HG02798 (cell line): ENCODE results near the gene CCDC157.

Source experiments
- ATAC-seq: cut with Tn5 transposase; IDR thresholded peaks from one replicate; pipeline ENCODE4 v1.9.1; 2021; ENCODE audit warnings: mild to moderate bottlenecking; ENCODE audit not compliant: unreplicated experiment, poor library complexity

The CCDC157 gene

DNA sequence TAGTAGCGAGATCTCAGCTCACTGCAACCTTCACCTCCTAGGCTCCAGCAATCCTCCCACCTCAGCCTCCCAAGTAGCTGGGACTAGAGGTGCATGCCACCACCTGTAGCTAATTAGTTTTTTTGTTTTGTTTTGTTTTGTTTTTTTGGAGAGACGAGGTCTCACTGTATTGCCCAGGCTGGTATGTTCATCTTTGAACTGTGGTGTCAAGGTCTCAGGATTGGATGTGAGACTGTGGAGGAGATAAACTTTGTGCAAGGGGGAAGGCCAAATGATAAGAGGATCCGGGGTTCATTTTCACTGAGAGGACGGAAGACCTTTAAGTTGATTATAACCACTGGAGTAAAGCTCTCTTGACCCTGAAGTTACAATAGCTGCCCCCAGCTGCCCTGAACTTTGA lies 48.9 kb downstream of the CCDC157 start:
- no peak for ATAC-seq

DNA sequence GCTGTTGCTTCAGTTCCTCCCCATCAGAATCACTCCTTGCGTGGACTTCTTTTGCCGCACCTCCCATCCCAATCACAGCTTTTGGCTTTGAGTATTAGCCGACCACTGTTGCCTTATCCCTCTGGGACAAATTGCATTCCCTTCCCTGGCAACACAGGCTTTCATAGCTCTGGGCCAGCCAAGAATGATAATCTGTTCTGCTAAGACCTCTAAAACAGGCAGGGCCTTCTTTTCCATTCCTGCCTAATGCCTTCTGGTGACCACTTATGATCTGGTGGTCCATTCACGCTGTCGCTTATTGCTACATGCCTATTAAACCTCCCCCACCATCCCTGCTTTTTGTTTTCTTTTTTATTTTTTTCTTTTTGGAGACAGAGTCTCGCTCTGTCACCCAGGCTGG lies 49.6 kb downstream of the CCDC157 start:
- ATAC-seq: no peak

GRCh38 chr22:30408388-30409102 lies 51.7 kb downstream of the CCDC157 start:
- ATAC-seq: no peak

- ATAC-seq: no peak
Observed at GRCh38 chr22:30411780-30412179, 55.0 kb downstream of the CCDC157 start.

GRCh38 chr22:30413001-30413400 lies 56.2 kb downstream of the CCDC157 start:
- ATAC-seq: no peak

DNA sequence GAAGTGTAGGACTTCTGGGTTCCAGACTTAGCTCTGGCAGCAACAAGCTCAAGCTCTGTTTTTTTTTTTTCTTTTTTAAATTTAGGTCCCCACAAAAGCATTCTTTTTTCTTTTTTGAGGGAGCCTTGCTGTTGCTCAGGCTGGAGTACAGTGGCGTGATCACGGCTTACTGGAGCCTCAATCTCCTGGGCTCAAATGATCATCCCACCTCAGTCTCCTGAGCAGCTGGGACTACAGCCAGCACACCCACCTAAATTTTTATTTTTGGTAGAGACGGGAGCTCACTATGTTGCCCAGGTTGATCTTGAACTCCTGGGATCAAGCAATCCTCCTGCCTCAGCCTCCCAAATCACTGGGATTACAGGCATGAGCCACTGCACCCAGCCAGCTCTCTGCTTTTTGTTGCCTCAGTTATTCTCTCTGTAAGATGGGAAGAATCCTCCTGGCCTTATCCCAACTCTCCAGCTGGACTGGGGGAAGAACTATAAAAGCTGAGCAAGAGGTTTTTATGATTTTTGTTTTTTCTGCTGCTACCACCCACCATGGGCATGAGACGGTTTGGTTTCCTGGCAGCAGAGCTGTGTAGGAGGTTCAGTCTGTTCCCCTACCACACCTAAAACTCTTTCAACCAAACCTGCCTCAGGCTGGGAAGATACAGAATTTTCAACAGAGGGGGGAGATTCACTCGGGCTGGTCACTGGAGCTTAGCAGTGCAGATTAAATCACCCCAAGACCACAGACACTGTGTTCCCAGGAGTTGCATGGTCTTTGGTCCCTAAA lies 57.1 kb downstream of the CCDC157 start:
- ATAC-seq: no peak

GRCh38 chr22:30414525-30415047 lies 57.8 kb downstream of the CCDC157 start:
- ATAC-seq: no peak

DNA sequence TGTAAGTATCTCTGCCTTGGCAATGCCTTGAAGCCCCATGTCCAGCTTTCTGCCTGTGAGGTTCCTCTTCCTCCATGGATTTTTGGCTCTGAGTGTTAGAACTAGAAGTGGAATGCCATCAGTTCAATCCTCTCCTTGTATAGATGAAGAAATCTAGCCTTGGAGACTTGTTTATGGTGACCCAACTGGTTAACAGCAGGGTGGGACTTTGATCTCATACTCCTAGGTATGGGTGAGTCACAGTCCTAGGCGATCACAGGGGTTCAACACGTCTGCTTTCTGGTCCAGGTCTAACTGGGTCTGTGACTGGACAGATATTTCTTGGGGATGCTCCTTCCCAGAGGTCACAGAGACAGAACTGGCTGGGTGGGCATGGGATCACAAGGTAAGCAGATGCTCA lies 59.6 kb downstream of the CCDC157 start:
- no peak for ATAC-seq

DNA sequence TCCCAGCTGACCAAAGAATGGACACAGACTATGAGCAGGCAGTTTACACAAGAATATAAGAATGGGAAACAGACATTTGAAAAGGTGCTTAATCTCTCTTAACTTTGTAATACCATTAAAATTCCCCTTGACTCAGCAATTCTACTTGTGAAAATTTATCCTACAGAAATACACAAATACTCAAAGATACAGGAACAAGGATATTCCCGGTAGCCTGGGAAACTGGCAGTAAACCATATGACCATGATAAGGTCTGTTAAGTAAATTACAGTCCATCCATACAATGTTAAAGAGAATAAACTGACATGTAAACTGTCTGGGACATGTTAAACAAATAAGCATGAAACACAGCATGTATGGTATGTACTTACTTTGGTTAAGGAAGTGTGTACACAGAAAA lies 60.0 kb downstream of the CCDC157 start:
- ATAC-seq: no peak

- ATAC-seq: no peak
Observed at GRCh38 chr22:30420347-30421125, 63.7 kb downstream of the CCDC157 start.

- no peak for ATAC-seq
Observed at GRCh38 chr22:30421695-30422480, 65.1 kb downstream of the CCDC157 start.

DNA sequence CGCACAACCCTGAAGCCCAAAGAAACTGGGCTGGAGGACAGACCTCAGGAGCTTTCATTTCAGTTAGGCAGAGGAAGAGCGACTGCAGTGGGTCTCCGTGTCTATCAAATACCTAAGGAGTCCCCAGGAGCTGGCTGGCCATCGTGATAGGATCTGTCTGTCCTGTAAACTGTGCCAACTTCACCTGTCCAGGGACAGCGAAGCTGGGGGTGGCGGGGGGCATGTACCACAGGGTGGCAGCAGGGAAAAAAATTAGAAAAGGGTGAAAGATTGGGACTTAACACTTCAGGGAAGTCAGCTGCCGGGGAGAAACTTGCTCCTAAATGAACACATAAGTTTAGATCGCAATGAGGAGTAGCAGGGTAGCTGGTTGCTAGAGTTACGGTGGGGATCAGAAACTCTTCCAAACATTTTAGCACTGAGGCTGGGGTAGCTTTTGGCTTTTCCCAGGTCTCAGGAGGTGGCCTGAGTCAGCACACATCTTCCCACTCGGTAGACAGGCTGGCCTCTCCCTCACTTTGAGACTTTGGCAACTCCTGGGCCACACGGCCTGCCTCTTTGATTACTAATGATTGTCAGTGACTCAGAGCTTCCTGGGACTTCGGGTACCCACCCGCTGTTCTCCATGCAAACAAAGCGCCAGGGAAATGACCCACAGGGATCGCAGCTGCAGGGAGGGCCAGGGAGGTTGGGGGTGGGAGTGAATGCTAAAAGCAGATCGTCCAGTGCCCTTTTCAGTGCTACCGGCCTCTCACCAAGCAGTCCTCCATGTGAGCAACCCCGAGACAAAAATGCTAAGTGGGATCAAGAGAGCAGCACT lies 65.9 kb downstream of the CCDC157 start:
- no peak for ATAC-seq

- ATAC-seq: peak; percentile 27
Observed at GRCh38 chr22:30423301-30423958, 66.6 kb downstream of the CCDC157 start.

GRCh38 chr22:30423959-30424533 lies 67.2 kb downstream of the CCDC157 start:
- peak; percentile 89 for ATAC-seq

DNA sequence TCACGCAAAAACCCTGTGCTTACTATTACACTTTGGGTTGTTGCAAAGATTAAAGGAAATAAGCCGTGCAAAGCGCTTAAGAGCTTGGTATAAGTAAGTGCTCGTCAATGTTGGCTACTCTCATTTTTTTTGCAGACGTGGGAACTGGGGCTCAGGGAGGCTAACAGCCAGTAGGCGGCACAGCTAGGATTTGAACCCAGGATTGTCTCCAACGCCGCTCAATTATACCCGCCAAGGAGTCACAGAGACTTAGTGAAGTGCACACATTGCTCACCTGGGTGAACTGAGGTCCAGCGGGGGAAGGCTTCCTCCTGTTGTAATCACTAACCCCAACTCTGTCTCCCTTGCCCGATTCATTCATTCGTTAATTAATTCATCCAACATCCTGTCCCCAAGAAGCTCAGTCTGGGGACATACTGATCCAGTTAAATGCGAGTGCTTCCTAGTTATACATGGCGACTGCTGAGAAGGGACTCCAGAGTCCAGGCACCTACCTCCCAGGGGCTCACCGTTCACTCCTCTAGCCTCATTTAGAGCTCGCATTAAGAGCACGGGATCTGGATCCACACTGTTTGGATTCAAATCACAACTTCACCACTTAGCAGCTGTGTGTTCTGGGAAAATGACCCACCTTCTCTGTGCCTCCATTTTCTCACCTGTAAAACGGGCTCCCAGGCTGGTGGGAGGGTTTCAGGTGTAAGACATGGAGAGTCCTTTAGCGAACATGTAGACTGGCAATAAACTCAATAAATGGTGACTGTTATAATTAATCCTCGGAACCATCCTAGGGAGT lies 67.9 kb downstream of the CCDC157 start:
- no peak for ATAC-seq

- ATAC-seq: no peak
Observed at GRCh38 chr22:30425327-30425615, 68.5 kb downstream of the CCDC157 start.

GRCh38 chr22:30425616-30426387 lies 69.0 kb downstream of the CCDC157 start, which contains the start of gene MTFP1:
TSS of gene MTFP1 (plus strand) at chr22:30425768. CDS start at chr22:30425880, 112 bp downstream.
- no peak for ATAC-seq
